ENCODE measurements around the gene RBM33.

Gene RBM33, protein sequence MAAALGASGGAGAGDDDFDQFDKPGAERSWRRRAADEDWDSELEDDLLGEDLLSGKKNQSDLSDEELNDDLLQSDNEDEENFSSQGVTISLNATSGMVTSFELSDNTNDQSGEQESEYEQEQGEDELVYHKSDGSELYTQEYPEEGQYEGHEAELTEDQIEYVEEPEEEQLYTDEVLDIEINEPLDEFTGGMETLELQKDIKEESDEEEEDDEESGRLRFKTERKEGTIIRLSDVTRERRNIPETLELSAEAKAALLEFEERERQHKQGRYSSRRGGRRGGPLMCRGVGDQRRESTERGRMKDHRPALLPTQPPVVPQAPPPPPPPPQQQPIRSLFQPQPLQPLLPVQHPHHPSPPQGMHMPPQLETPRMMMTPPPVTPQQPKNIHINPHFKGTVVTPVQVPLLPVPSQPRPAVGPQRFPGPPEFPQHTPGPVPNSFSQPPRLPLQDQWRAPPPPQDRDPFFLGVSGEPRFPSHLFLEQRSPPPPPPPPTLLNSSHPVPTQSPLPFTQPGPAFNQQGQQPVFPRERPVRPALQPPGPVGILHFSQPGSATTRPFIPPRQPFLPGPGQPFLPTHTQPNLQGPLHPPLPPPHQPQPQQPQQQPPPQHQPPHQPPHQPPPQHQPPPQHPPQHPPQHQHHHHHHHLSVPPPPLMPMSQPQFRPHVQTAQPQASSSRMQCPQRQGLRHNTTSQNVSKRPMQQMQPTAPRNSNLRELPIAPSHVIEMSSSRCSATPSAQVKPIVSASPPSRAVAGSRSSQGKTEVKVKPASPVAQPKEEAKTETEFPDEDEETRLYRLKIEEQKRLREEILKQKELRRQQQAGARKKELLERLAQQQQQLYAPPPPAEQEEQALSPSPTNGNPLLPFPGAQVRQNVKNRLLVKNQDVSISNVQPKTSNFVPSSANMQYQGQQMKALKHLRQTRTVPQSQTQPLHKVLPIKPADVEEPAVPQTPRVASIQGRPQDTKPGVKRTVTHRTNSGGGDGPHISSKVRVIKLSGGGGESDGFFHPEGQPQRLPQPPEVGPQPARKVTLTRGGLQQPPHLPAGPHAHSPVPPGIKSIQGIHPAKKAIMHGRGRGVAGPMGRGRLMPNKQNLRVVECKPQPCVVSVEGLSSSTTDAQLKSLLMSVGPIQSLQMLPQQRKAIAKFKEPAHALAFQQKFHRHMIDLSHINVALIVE

DNA sequence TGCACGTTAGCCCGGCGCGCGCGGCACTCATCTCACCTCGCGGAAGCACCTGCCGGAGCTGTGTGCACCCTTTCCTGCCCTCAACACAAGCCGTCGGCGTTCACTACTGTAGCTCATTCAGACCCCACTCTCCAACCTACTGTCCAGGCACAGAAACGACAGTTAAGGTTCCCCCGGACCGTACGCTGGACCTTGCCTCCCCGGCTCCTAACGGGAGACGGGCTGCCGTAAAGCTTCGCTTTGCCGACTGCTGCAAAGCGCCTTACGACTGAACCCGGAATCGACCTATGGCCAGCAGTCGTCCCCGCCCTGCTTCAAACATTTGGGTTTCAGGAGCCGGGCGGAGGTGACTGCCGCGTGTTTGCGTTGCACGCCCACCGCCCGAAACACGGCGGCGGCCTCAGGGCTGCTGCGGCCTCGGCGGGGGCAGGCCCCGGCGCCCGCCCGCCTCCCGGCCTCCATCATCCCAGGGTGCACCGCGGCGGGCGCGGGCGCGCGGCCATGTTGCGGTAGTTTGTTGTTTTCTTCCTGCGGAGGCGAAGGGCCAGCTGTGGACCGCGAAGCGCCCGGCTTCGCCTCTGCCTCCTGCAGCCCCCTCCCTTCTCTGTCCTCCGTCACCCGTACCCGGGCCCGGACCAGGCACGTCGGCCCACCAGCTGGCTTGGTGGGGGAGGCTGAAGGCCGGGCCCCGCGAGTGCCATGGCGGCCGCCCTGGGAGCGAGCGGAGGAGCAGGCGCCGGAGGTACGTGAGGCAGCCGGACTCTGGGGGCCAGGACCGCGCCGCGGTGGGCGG is at the start of gene RBM33:
TSS of gene RBM33 (plus strand) at position 484 of the 793 bp plus-strand sequence. CDS start at position 700, 216 bp downstream.
- DNase-seq (ENCODE audit: low spot score), result peak; percentile 94
- TF ChIP-seq, protein P1, sequence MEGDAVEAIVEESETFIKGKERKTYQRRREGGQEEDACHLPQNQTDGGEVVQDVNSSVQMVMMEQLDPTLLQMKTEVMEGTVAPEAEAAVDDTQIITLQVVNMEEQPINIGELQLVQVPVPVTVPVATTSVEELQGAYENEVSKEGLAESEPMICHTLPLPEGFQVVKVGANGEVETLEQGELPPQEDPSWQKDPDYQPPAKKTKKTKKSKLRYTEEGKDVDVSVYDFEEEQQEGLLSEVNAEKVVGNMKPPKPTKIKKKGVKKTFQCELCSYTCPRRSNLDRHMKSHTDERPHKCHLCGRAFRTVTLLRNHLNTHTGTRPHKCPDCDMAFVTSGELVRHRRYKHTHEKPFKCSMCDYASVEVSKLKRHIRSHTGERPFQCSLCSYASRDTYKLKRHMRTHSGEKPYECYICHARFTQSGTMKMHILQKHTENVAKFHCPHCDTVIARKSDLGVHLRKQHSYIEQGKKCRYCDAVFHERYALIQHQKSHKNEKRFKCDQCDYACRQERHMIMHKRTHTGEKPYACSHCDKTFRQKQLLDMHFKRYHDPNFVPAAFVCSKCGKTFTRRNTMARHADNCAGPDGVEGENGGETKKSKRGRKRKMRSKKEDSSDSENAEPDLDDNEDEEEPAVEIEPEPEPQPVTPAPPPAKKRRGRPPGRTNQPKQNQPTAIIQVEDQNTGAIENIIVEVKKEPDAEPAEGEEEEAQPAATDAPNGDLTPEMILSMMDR (IDR thresholded peaks at IDR 0.05; ENCODE audit: extremely low read depth, missing control alignments), result no peak

DNA sequence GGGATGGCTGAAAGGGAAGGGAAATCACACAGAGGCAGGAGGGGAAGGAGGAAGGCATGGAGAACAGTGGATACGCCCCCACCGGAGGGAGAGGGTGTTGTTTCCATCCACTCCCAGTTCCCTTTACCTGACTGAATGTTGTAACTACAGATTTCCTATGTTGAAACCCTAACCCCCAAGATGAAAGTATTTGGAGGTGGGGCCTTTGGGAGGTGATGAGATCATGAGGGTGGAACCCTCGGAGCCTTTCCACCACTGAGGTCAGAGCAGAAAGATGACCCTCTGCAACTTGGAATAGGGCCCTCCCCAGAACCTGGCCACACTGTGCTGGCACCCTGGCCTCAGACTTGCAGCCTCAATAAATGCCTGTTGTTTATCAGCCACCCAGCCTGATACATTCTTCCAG is 49.5 kb upstream of the RBM33 start:
- no peak for DNase-seq (ENCODE audit: low spot score)
- TF ChIP-seq, protein P1 (IDR thresholded peaks at IDR 0.05; ENCODE audit: extremely low read depth, missing control alignments), result no peak

DNA sequence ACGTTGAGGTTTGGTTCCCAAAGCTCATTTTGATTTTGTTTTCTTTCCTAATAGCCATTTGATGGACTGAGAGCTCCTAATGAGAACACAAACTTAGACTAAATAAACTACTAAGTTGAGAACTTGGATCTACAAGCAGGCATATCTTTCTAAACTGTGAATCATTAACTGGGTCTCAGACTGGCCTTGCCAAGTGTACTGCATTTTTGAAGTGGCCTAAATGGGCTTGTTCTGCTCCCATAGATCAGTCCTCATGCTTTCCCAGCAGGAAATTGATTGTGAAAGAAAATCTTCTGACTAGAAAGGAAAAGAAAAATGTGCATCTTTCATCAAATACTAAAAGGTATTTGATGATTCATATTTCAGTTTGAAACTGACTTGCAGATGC is 46.7 kb upstream of the RBM33 start:
- TF ChIP-seq, protein P1 (IDR thresholded peaks at IDR 0.05; ENCODE audit: extremely low read depth, missing control alignments), result no peak
- no peak for DNase-seq (ENCODE audit: low spot score)

DNA sequence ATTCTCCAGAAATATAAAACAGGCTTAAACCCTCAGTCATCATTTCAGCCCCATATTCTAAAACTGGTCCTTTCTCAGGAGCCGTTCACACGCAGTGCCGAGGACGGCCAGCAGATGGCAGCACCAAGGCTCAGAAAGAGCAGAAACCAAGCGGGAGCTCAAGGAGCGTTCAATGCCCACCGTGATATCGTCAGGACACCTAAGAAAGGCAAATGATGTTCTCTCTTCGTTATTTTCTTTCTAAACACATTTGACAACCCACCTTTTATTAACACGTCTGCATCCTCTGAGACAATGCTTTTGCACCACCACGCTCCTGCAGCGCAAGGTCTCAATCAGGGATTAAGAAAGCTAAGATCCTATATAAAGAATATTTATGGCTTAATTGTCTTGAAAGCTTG is 45.7 kb upstream of the RBM33 start:
- DNase-seq (ENCODE audit: low spot score), result peak; percentile 85

DNA sequence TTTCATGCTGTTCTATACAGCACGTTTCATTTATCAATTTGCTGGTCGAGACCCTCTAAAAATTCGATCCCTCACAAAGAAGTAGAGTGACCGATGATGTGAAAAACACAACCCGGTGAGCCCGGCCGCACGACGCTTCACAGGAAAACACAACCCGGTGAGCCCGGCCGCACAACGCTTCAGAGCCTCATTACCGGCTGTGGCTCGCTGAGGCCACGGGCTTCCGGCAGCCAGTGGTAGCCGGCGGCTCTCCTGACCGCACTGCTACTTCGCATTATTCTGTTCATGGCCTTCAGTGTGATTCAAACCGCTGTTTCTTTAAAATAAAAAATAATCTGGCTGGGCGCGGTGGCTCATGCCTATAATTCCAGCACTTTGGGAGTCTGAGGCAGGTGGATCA is 42.3 kb upstream of the RBM33 start:
- no peak for DNase-seq (ENCODE audit: low spot score)
- TF ChIP-seq, protein P1 (IDR thresholded peaks at IDR 0.05; ENCODE audit: extremely low read depth, missing control alignments), result no peak

More for the DNA sequence above, 45.7 kb upstream of the RBM33 start:
- TF ChIP-seq, protein P1 (IDR thresholded peaks at IDR 0.05; ENCODE audit: extremely low read depth, missing control alignments), result peak; percentile 94

DNA sequence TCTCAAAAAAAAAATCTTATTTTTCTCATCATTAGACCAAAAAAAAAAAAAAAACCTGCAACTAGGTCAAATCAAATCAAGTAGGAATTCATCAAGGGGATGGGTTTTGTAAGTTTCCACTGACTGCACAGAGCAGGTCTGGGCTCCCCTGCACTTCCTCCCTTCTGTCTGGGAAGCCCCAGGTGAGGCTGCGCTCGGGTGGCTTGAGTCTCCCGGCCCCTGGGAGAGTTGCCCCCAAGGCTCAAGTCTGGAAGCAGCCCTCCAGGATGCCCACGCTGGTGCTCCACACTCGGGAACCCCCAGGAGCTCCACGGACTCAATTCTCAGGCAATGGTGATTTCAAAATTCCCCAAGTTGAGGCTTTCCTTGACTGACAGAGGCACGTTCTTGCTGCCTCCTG is 41.7 kb upstream of the RBM33 start:
- TF ChIP-seq, protein P1 (IDR thresholded peaks at IDR 0.05; ENCODE audit: extremely low read depth, missing control alignments), result no peak
- no peak for DNase-seq (ENCODE audit: low spot score)
